Esophagus mucosa (tissue), 1 donor: ENCODE results near the gene ETS1. TPM values are rescaled to one million over a fixed set of nuclear protein-coding genes. Genes with fewer than 3 reads are reported as not detected.

Experiments
- ATAC-seq: fragments of 200-7000 bp; cut with Tn5 transposase; one replicate; pipeline ENCODE4 v1.9.1; 2020
- total RNA-seq: library from RNA; stranded (reverse); gene quantifications from one replicate; pipeline ENCODE4 v1.2.4, GENCODE V29; 2023
- donor health status: DM: yes; HTN: yes; CAD: no.

ETS1 gene
- total RNA-seq, 1 donor from 2014 or later = 7.8 TPM

GRCh38 chr11:128567130-128567529 is 20.2 kb downstream of the ETS1 start:
- no peak for ATAC-seq

- no peak for ATAC-seq
Measured at GRCh38 chr11:128565881-128566280, 21.5 kb downstream of the ETS1 start.

GRCh38 chr11:128564642-128565245 is 22.6 kb downstream of the ETS1 start:
- no peak for ATAC-seq

GRCh38 chr11:128563942-128564641 is 23.3 kb downstream of the ETS1 start:
- ATAC-seq = no peak

GRCh38 chr11:128563308-128563707 is 24.1 kb downstream of the ETS1 start:
- ATAC-seq = no peak

GRCh38 chr11:128559496-128560103 is 27.8 kb downstream of the ETS1 start:
- no peak for ATAC-seq

GRCh38 chr11:128555606-128556005 is 31.8 kb downstream of the ETS1 start:
- ATAC-seq = no peak

- no peak for ATAC-seq
Measured at GRCh38 chr11:128553662-128554362, 33.5 kb downstream of the ETS1 start.

- ATAC-seq = peak; percentile 74
Measured at GRCh38 chr11:128552783-128553661, 34.3 kb downstream of the ETS1 start.

- ATAC-seq = peak; percentile 38
Measured at GRCh38 chr11:128551611-128552335, 35.6 kb downstream of the ETS1 start.

- no peak for ATAC-seq
Measured at GRCh38 chr11:128551058-128551457, 36.3 kb downstream of the ETS1 start.

- no peak for ATAC-seq
Measured at GRCh38 chr11:128550261-128550821, 37.0 kb downstream of the ETS1 start.

GRCh38 chr11:128549256-128549944 is 38.0 kb downstream of the ETS1 start:
- no peak for ATAC-seq

- ATAC-seq = peak; percentile 60
Measured at GRCh38 chr11:128548649-128549255, 38.6 kb downstream of the ETS1 start.

- no peak for ATAC-seq
Measured at GRCh38 chr11:128547946-128548648, 39.3 kb downstream of the ETS1 start.

- no peak for ATAC-seq
Measured at GRCh38 chr11:128546916-128547315, 40.4 kb downstream of the ETS1 start.

- ATAC-seq = peak; percentile 38
Measured at GRCh38 chr11:128544471-128545051, 42.8 kb downstream of the ETS1 start.

GRCh38 chr11:128540469-128540868 is 46.9 kb downstream of the ETS1 start:
- no peak for ATAC-seq

GRCh38 chr11:128536506-128536905 is 50.9 kb downstream of the ETS1 start:
- no peak for ATAC-seq
